K562 (cell line): Measurements from ENCODE around the gene COL23A1. TPM values are rescaled to one million over a fixed set of nuclear protein-coding genes. Genes with fewer than 3 reads are reported as not detected.

Source experiments
- ATAC-seq: fragments of 200-7000 bp; cut with Tn5 transposase; 3 replicates; pipeline ENCODE4 v1.9.1; 2020; ENCODE audit warnings: moderate library complexity
- BruUV-seq: library from RNA; stranded (reverse); fragments of 400-500 nt; replicated peaks from 2 replicates; lab custom pipeline; 2021; lab: Mats Ljungman, UMichigan
- CTCF ChIA-PET: fragments of 300-600 bp; formaldehyde crosslinking; extraction: SDS; loops from one replicate; lab custom pipeline; 2021; ENCODE audit warnings: low intra/inter-chr PET ratio; lab: Yijun Ruan, JAX
- POLR2A ChIA-PET: fragments of 300-600, 350-650 bp; sonication (Branson Sonifier 250); formaldehyde crosslinking; extraction: SDS; loops from one replicate; lab custom pipeline; 2021; ENCODE audit warnings: antibody characterized with exemption, inconsistent platforms; lab: Yijun Ruan, JAX
- DNase-seq, 4 experiments: peaks; one replicate each; pipeline versions ENCODE4 v3.0.0 to v3.0.0-alpha.2; 2011 to 2018; ENCODE audit warnings: low spot score in 3 of 4, mixed read lengths in 3 of 4; ENCODE audit errors: extremely low read depth in 1 of 4
- FAIRE-seq: peaks from 2 replicates; lab custom pipeline; 2011; peaks lifted over from hg19 to GRCh38; lab: Jason Lieb, UNC
- H2AFZ ChIP-seq: 2 replicates; pipeline ENCODE4 v1.6.0; 2011; ENCODE audit warnings: low read depth, low read length, control low read depth, inconsistent platforms
- H3K27ac ChIP-seq: fragments of 200-600 bp; 3 replicates; pipeline ENCODE4 v1.8.0; 2011; ENCODE audit warnings: low read depth, mild to moderate bottlenecking, control low read depth, inconsistent platforms, low read length, moderate library complexity, mixed read lengths; ENCODE audit errors: extremely low read depth
- H3K27me3 ChIP-seq, 2 experiments: fragments of 300-600 bp in 1 of 2; 2 replicates in 1 of 2; 3 replicates in 1 of 2; pipeline versions ENCODE4 v1.6.0 to v1.8.0; 2011; ENCODE audit warnings: inconsistent platforms in 2 of 2, low read length in 2 of 2, mild to moderate bottlenecking in 1 of 2, mixed read lengths in 1 of 2, moderate library complexity in 1 of 2; ENCODE audit not compliant: control insufficient read depth in 2 of 2, insufficient read depth in 2 of 2
- H3K36me3 ChIP-seq: fragments of 300-600 bp; 3 replicates; pipeline ENCODE4 v1.8.0; 2011; ENCODE audit warnings: mild to moderate bottlenecking, low read length, inconsistent platforms; ENCODE audit not compliant: control insufficient read depth, insufficient read depth
- H3K4me1 ChIP-seq, 2 experiments: fragments of 200-600 bp in 1 of 2; replicated peaks in 1 of 2; 2 replicates in 1 of 2; 3 replicates in 1 of 2; pipeline versions ENCODE4 v1.5.1 to v1.8.0; 2011; ENCODE audit warnings: inconsistent platforms in 2 of 2, low read length in 2 of 2, mild to moderate bottlenecking in 1 of 2, mixed read lengths in 1 of 2, moderate library complexity in 1 of 2; ENCODE audit not compliant: control insufficient read depth in 2 of 2, insufficient read depth in 2 of 2
- H3K4me2 ChIP-seq: 2 replicates; pipeline ENCODE4 v1.6.1; 2011; ENCODE audit warnings: low read length, control low read depth, inconsistent platforms, mixed read lengths; ENCODE audit not compliant: insufficient read depth
- H3K4me3 ChIP-seq: fragments of 200-600 bp; sonication (generic), shearing (Covaris generic); 2 replicates; pipeline ENCODE4 v1.5.1; 2016; ENCODE audit warnings: control low read depth, inconsistent platforms
- H3K79me2 ChIP-seq: fragments of 200-600 bp; 3 replicates; pipeline ENCODE4 v1.8.0; 2011; ENCODE audit warnings: low read length, inconsistent platforms; ENCODE audit not compliant: control insufficient read depth, insufficient read depth
- H3K9ac ChIP-seq, 2 experiments: 2 replicates each; pipeline versions ENCODE4 v1.6.0 to v1.6.1; 2011; ENCODE audit warnings: low read depth in 2 of 2, low read length in 2 of 2, control low read depth in 1 of 2, inconsistent platforms in 1 of 2, mild to moderate bottlenecking in 1 of 2, mixed read lengths in 1 of 2; ENCODE audit not compliant: insufficient read depth in 1 of 2
- H3K9me1 ChIP-seq: one replicate; pipeline ENCODE4 v1.6.0; 2011; ENCODE audit warnings: inconsistent platforms, mild to moderate bottlenecking, low read length, moderate library complexity; ENCODE audit not compliant: control insufficient read depth, insufficient read depth
- H3K9me3 ChIP-seq: replicated peaks from 2 replicates; pipeline ENCODE4 v1.5.1; 2011; ENCODE audit warnings: low read depth, low read length, inconsistent platforms; ENCODE audit not compliant: control insufficient read depth, insufficient read depth
- H4K20me1 ChIP-seq: replicated peaks from 2 replicates; pipeline ENCODE4 v1.6.1; 2011; ENCODE audit warnings: low read length, inconsistent platforms, mixed read lengths; ENCODE audit not compliant: control insufficient read depth, insufficient read depth
- ADNP ChIP-seq: fragments of 200-800 bp; sonication (Bioruptor generic); IDR thresholded peaks from 2 replicates; pipeline ENCODE4 v1.6.1; 2016; ENCODE audit warnings: missing genetic modification characterization, missing compliant biosample characterization
- DLX4 ChIP-seq: fragments of 250-450 bp; sonication (Bioruptor Pico); IDR thresholded peaks from 2 replicates; pipeline ENCODE4 v1.6.1; 2021; ENCODE audit warnings: mild to moderate bottlenecking
- ELK1 ChIP-seq: sonication (generic); formaldehyde crosslinking; IDR thresholded peaks from 2 replicates; pipeline ENCODE4 v1.8.1; 2022; ENCODE audit warnings: missing genetic modification reagents
- ESRRA ChIP-seq: fragments of 450-650 bp; IDR thresholded peaks from 2 replicates; pipeline ENCODE4 v1.6.1; 2014; ENCODE audit warnings: low read depth, mild to moderate bottlenecking, moderate library complexity, borderline replicate concordance
- KAT8 ChIP-seq: fragments of 450-650 bp; IDR thresholded peaks from 2 replicates; pipeline ENCODE4 v1.6.1; 2016; ENCODE audit warnings: low read depth, mild to moderate bottlenecking
- MAX ChIP-seq: sonication (generic); formaldehyde crosslinking; IDR thresholded peaks from 2 replicates; pipeline ENCODE4 v1.9.0; 2022; ENCODE audit warnings: mild to moderate bottlenecking, missing genetic modification reagents
- MTF1 ChIP-seq: fragments of 250-450 bp; sonication (Bioruptor Pico); IDR thresholded peaks from 2 replicates; pipeline ENCODE4 v1.9.0; 2021; ENCODE audit warnings: moderate library complexity, mild to moderate bottlenecking, inconsistent platforms, borderline replicate concordance
- PHF20 ChIP-seq: fragments of 450-650 bp; IDR thresholded peaks from 2 replicates; pipeline ENCODE4 v1.6.1; 2018; ENCODE audit not compliant: partially characterized antibody
- PKNOX1 ChIP-seq: fragments of 450-650 bp; IDR thresholded peaks from 2 replicates; pipeline ENCODE4 v1.6.1; 2016
- POLR2H ChIP-seq: IDR thresholded peaks from 2 replicates; pipeline ENCODE4 v1.6.1; 2016; ENCODE audit warnings: missing genetic modification characterization, low read depth, mild to moderate bottlenecking, control low read depth, missing compliant biosample characterization, moderate library complexity
- SNIP1 ChIP-seq: fragments of 450-650 bp; IDR thresholded peaks from 2 replicates; pipeline ENCODE4 v1.7.1; 2017; ENCODE audit warnings: low read depth, mild to moderate bottlenecking
- STAT5A ChIP-seq: IDR thresholded peaks from 2 replicates; pipeline ENCODE4 v1.6.1; 2012; ENCODE audit warnings: low read length, inconsistent platforms, borderline replicate concordance
- TCF7 ChIP-seq: sonication (generic); IDR thresholded peaks from 2 replicates; pipeline ENCODE4 v1.6.1; 2016; ENCODE audit warnings: antibody characterized with exemption, borderline replicate concordance
- ZNF282 ChIP-seq: sonication (generic); formaldehyde crosslinking; IDR thresholded peaks from 2 replicates; pipeline ENCODE4 v1.8.1; 2023; ENCODE audit warnings: missing genetic modification reagents
- ZNF830 ChIP-seq: fragments of 250-450 bp; sonication (Bioruptor Pico); IDR thresholded peaks from 2 replicates; pipeline ENCODE4 v1.5.0; 2021; ENCODE audit warnings: mild to moderate bottlenecking
- WGBS: fragments of 100-300 bp; shearing (Covaris generic); methylation state at CpG from one replicate; pipeline ENCODE4 v1.1.6; 2016; ENCODE audit warnings: low coverage, mixed read lengths; ENCODE audit not compliant: insufficient coverage; ENCODE audit errors: missing lambda C conversion rate; 5-methylcytosine and 5-hydroxymethylcytosine counted together
- in situ Hi-C: fragments of 300-500 bp; cut with MboI; formaldehyde crosslinking; loops from 4 replicates; pipeline ENCODE4 v1.15.0; 2018; ENCODE audit warnings: inconsistent platforms, mixed read lengths
- intact Hi-C: fragments of 100-400 bp; cut with micrococcal nuclease; formaldehyde crosslinking; loops from 2 replicates; pipeline ENCODE4 v1.14.2; 2022
- polyA plus RNA-seq, 8 experiments: library from polyadenylated mRNA; depleted of rRNA in 4 of 8; stranded (reverse) in 5 of 8; unstranded in 3 of 8; fragments of >200 nt; fragmentation: Nextera tagmentation in 2 of 8; fragmentation: Illumina TruSeq in 1 of 8; extraction: Ambion mirVana in 2 of 8; extraction: Trizol in 1 of 8; gene quantifications; 2 replicates each; pipeline versions ENCODE4 v1.2.1 to v1.2.3, GENCODE V29; 2011 to 2014; ENCODE audit warnings: inconsistent platforms in 1 of 8, missing spikeins in 1 of 8
- total RNA-seq, 7 experiments: library from RNA; depleted of rRNA in 6 of 7; stranded (reverse); fragments of >200 nt in 6 of 7; fragmentation: Illumina TruSeq in 2 of 7; extraction: Trizol in 2 of 7; gene quantifications; 2 replicates each; pipeline versions ENCODE4 v1.2.1 to v1.2.3, GENCODE V29; 2011 to 2021; ENCODE audit warnings: low replicate concordance in 1 of 7

The COL23A1 gene
- total and polyA plus RNA-seq, 9 of the 15 experiments (the other 6 are each of a cell fraction or from before 2014, with no cell fraction given), result 0.09 TPM; not detected in 8

- TF ChIP-seq MTF1, result no peak
- TF ChIP-seq ELK1 (CRISPR knock-in tag), result no peak
- TF ChIP-seq POLR2H, result no peak
- TF ChIP-seq ESRRA, result no peak
- TF ChIP-seq DLX4 (CRISPR knock-in tag), result no peak
- no peak for TF ChIP-seq KAT8
- no peak for TF ChIP-seq TCF7
- no peak for TF ChIP-seq PHF20
- TF ChIP-seq ZNF282 (CRISPR knock-in tag), result no peak
Measured at GRCh38 chr5:178434016-178434761, 156.0 kb downstream of the COL23A1 start (continued).

GRCh38 chr5:178433273-178433775, 156.9 kb downstream of the COL23A1 start:
- in situ Hi-C loops, result no loop called here
- 32% methylated on average over 7 of the region's 7 CpGs for WGBS
- CTCF ChIA-PET, result no interaction called here
- FAIRE-seq (no peak), DNase-seq (no peak), ATAC-seq (no peak)
- no peaks in the 10 kb centered on the region for H3K36me3 ChIP-seq
- H3K9me3 ChIP-seq, result no peaks in the 10 kb centered on the region
- H3K4me1 ChIP-seq, result peaks cover 0 to 25% of the 10 kb centered on the region in 2 experiments; a peak in 2 of 5 replicates
- H3K9me1 ChIP-seq, result no peaks in the 10 kb centered on the region
- no TSS peak for BruUV-seq
- TF ChIP-seq ADNP (tag) (no peak), MAX (CRISPR knock-in tag) (no peak), PKNOX1 (no peak), STAT5A (no peak), SNIP1 (no peak), ZNF830 (CRISPR knock-in tag) (no peak)
- no peak overlapping the region for H3K9ac ChIP-seq
- H2AFZ ChIP-seq, result no peak overlapping the region
- H3K27ac ChIP-seq, result no peak overlapping the region
- H3K4me2 ChIP-seq, result no peak overlapping the region
- H3K27me3 ChIP-seq, result peaks cover 0 to 17% of the 10 kb centered on the region in 2 experiments; a peak in 4 of 5 replicates
- H4K20me1 ChIP-seq, result no peaks in the 10 kb centered on the region
- POLR2A ChIA-PET, result interaction anchor here (0.6 kb wide), 1 partner anchor 426 kb away, joined by 3 read pairs; the partner anchor contains the start of gene ZNF354B
- intact Hi-C loops, result no loop called here
- no peak overlapping the region for H3K4me3 ChIP-seq
- no peaks in the 10 kb centered on the region for H3K79me2 ChIP-seq
